ENCODE measurements around the gene TMEM255B.

DNA sequence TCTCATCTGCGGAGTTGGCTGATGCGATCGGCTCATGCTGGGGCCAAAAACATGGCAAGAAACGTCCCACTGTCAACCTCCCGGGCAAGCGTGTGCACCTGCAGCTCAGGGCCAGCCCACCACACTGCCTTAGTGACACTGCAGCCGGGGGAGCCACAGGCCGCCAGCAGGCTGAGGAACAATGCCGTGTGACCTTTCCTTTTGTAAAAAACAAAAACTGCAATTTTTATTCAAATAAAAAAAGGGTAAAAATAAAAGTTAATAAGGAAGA lies 18.8 kb upstream of the TMEM255B start:
- TF ChIP-seq, protein P1, sequence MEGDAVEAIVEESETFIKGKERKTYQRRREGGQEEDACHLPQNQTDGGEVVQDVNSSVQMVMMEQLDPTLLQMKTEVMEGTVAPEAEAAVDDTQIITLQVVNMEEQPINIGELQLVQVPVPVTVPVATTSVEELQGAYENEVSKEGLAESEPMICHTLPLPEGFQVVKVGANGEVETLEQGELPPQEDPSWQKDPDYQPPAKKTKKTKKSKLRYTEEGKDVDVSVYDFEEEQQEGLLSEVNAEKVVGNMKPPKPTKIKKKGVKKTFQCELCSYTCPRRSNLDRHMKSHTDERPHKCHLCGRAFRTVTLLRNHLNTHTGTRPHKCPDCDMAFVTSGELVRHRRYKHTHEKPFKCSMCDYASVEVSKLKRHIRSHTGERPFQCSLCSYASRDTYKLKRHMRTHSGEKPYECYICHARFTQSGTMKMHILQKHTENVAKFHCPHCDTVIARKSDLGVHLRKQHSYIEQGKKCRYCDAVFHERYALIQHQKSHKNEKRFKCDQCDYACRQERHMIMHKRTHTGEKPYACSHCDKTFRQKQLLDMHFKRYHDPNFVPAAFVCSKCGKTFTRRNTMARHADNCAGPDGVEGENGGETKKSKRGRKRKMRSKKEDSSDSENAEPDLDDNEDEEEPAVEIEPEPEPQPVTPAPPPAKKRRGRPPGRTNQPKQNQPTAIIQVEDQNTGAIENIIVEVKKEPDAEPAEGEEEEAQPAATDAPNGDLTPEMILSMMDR (IDR thresholded peaks at IDR 0.05) = no peak
- TF ChIP-seq, protein P2, sequence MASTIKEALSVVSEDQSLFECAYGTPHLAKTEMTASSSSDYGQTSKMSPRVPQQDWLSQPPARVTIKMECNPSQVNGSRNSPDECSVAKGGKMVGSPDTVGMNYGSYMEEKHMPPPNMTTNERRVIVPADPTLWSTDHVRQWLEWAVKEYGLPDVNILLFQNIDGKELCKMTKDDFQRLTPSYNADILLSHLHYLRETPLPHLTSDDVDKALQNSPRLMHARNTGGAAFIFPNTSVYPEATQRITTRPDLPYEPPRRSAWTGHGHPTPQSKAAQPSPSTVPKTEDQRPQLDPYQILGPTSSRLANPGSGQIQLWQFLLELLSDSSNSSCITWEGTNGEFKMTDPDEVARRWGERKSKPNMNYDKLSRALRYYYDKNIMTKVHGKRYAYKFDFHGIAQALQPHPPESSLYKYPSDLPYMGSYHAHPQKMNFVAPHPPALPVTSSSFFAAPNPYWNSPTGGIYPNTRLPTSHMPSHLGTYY (CRISPR knock-in tag; IDR thresholded peaks at IDR 0.05) = no peak
- TF ChIP-seq, protein P3, sequence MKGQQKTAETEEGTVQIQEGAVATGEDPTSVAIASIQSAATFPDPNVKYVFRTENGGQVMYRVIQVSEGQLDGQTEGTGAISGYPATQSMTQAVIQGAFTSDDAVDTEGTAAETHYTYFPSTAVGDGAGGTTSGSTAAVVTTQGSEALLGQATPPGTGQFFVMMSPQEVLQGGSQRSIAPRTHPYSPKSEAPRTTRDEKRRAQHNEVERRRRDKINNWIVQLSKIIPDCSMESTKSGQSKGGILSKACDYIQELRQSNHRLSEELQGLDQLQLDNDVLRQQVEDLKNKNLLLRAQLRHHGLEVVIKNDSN (CRISPR knock-in tag; IDR thresholded peaks at IDR 0.05) = no peak
- TF ChIP-seq, protein P4, sequence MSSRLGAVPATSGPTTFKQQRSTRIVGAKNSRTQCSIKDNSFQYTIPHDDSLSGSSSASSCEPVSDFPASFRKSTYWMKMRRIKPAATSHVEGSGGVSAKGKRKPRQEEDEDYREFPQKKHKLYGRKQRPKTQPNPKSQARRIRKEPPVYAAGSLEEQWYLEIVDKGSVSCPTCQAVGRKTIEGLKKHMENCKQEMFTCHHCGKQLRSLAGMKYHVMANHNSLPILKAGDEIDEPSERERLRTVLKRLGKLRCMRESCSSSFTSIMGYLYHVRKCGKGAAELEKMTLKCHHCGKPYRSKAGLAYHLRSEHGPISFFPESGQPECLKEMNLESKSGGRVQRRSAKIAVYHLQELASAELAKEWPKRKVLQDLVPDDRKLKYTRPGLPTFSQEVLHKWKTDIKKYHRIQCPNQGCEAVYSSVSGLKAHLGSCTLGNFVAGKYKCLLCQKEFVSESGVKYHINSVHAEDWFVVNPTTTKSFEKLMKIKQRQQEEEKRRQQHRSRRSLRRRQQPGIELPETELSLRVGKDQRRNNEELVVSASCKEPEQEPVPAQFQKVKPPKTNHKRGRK (CRISPR knock-in tag; IDR thresholded peaks at IDR 0.05; ENCODE audit: borderline replicate concordance) = no peak
- TF ChIP-seq, protein P5, sequence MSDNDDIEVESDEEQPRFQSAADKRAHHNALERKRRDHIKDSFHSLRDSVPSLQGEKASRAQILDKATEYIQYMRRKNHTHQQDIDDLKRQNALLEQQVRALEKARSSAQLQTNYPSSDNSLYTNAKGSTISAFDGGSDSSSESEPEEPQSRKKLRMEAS (CRISPR knock-in tag; IDR thresholded peaks at IDR 0.05) = no peak
- TF ChIP-seq ZBTB21 (CRISPR knock-in tag; IDR thresholded peaks at IDR 0.05; ENCODE audit: borderline replicate concordance) (no peak), FOXJ3 (CRISPR knock-in tag; IDR thresholded peaks at IDR 0.05; ENCODE audit: borderline replicate concordance) (no peak), NR2C2 (CRISPR knock-in tag; IDR thresholded peaks at IDR 0.05) (no peak), RELA (CRISPR knock-in tag; IDR thresholded peaks at IDR 0.05; ENCODE audit: borderline replicate concordance) (no peak), ESRRA (CRISPR knock-in tag; IDR thresholded peaks at IDR 0.05; ENCODE audit: borderline replicate concordance) (no peak), TCF7 (CRISPR knock-in tag; IDR thresholded peaks at IDR 0.05; ENCODE audit: low read depth) (no peak)
- TF ChIP-seq, protein P6, sequence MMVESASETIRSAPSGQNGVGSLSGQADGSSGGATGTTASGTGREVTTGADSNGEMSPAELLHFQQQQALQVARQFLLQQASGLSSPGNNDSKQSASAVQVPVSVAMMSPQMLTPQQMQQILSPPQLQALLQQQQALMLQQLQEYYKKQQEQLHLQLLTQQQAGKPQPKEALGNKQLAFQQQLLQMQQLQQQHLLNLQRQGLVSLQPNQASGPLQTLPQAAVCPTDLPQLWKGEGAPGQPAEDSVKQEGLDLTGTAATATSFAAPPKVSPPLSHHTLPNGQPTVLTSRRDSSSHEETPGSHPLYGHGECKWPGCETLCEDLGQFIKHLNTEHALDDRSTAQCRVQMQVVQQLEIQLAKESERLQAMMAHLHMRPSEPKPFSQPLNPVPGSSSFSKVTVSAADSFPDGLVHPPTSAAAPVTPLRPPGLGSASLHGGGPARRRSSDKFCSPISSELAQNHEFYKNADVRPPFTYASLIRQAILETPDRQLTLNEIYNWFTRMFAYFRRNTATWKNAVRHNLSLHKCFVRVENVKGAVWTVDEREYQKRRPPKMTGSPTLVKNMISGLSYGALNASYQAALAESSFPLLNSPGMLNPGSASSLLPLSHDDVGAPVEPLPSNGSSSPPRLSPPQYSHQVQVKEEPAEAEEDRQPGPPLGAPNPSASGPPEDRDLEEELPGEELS (CRISPR knock-in tag; IDR thresholded peaks at IDR 0.05) = no peak
- TF ChIP-seq, protein P7, sequence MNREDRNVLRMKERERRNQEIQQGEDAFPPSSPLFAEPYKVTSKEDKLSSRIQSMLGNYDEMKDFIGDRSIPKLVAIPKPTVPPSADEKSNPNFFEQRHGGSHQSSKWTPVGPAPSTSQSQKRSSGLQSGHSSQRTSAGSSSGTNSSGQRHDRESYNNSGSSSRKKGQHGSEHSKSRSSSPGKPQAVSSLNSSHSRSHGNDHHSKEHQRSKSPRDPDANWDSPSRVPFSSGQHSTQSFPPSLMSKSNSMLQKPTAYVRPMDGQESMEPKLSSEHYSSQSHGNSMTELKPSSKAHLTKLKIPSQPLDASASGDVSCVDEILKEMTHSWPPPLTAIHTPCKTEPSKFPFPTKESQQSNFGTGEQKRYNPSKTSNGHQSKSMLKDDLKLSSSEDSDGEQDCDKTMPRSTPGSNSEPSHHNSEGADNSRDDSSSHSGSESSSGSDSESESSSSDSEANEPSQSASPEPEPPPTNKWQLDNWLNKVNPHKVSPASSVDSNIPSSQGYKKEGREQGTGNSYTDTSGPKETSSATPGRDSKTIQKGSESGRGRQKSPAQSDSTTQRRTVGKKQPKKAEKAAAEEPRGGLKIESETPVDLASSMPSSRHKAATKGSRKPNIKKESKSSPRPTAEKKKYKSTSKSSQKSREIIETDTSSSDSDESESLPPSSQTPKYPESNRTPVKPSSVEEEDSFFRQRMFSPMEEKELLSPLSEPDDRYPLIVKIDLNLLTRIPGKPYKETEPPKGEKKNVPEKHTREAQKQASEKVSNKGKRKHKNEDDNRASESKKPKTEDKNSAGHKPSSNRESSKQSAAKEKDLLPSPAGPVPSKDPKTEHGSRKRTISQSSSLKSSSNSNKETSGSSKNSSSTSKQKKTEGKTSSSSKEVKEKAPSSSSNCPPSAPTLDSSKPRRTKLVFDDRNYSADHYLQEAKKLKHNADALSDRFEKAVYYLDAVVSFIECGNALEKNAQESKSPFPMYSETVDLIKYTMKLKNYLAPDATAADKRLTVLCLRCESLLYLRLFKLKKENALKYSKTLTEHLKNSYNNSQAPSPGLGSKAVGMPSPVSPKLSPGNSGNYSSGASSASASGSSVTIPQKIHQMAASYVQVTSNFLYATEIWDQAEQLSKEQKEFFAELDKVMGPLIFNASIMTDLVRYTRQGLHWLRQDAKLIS (CRISPR knock-in tag; IDR thresholded peaks at IDR 0.05; ENCODE audit: borderline replicate concordance) = no peak
